HepG2 (cell line): ENCODE data around the gene MLF1. TPM values are rescaled to one million over a fixed set of nuclear protein-coding genes. Genes with fewer than 3 reads are reported as not detected.
A peak's percentile ranks its signal among the peaks of the same experiment; 100 is the strongest.

Experiments
- ATF7-NPFF ChIP-seq: sonication (generic); formaldehyde crosslinking; IDR thresholded peaks from 2 replicates; pipeline ENCODE4 v1.8.1; 2023; ENCODE audit warnings: mild to moderate bottlenecking, low read depth, missing genetic modification reagents, moderate library complexity
- FOXK1 ChIP-seq: sonication (generic); formaldehyde crosslinking; IDR thresholded peaks from 2 replicates; pipeline ENCODE4 v1.4.0; 2020; ENCODE audit warnings: low read depth, missing genetic modification reagents, borderline replicate concordance
- GPN1 ChIP-seq: sonication (generic); formaldehyde crosslinking; IDR thresholded peaks from 2 replicates; pipeline ENCODE4 v1.5.1; 2020; ENCODE audit warnings: missing genetic modification reagents, borderline replicate concordance
- HMGA1 ChIP-seq: sonication (generic); formaldehyde crosslinking; conservative IDR thresholded peaks from 2 replicates; pipeline ENCODE4 v1.4.0; 2020; ENCODE audit warnings: missing genetic modification reagents
- MYC ChIP-seq: sonication (generic); formaldehyde crosslinking; IDR thresholded peaks from 2 replicates; pipeline ENCODE4 v1.9.0; 2021; ENCODE audit warnings: missing genetic modification reagents, borderline replicate concordance
- RBM22 ChIP-seq: fragments of 200-400 bp; formaldehyde crosslinking; optimal IDR thresholded peaks from 2 replicates; pipeline ENCODE3; 2017; ENCODE audit warnings: mild to moderate bottlenecking, low read length, moderate library complexity
- RORA ChIP-seq: sonication (generic); formaldehyde crosslinking; IDR thresholded peaks from 2 replicates; pipeline ENCODE4 v1.5.0; 2020; ENCODE audit warnings: mild to moderate bottlenecking, missing genetic modification reagents, moderate library complexity
- SMYD3 ChIP-seq: sonication (generic); formaldehyde crosslinking; IDR thresholded peaks from 2 replicates; pipeline ENCODE4 v1.8.1; 2023; ENCODE audit warnings: mild to moderate bottlenecking, missing genetic modification reagents
- ZFX ChIP-seq: sonication (generic); formaldehyde crosslinking; IDR thresholded peaks from 2 replicates; pipeline ENCODE4 v1.4.0; 2020; ENCODE audit warnings: mild to moderate bottlenecking, low read depth, missing genetic modification reagents, moderate library complexity
- ZNF143 ChIP-seq: sonication (generic); formaldehyde crosslinking; IDR thresholded peaks from 2 replicates; pipeline ENCODE4 v1.4.0; 2020; ENCODE audit warnings: missing genetic modification reagents
- ZNF337 ChIP-seq: sonication (generic); formaldehyde crosslinking; IDR thresholded peaks from 2 replicates; pipeline ENCODE4 v1.5.1; 2020; ENCODE audit warnings: missing genetic modification reagents, low read depth, mild to moderate bottlenecking, borderline replicate concordance
- ZNF501 ChIP-seq: sonication (generic); formaldehyde crosslinking; IDR thresholded peaks from 2 replicates; pipeline ENCODE4 v1.5.1; 2020; ENCODE audit warnings: mild to moderate bottlenecking, moderate library complexity, missing genetic modification reagents
- ZNF598 ChIP-seq: sonication (generic); formaldehyde crosslinking; IDR thresholded peaks from 2 replicates; pipeline ENCODE4 v1.5.1; 2020; ENCODE audit warnings: mild to moderate bottlenecking, missing genetic modification reagents, borderline replicate concordance
- ZNF780A ChIP-seq: sonication (generic); formaldehyde crosslinking; IDR thresholded peaks from 2 replicates; pipeline ENCODE4 v1.8.0; 2022; ENCODE audit warnings: mild to moderate bottlenecking, missing genetic modification reagents, moderate library complexity
- ZNF781 ChIP-seq: sonication (generic); formaldehyde crosslinking; IDR thresholded peaks from 2 replicates; pipeline ENCODE4 v1.5.1; 2020; ENCODE audit warnings: borderline replicate concordance, mild to moderate bottlenecking, missing genetic modification reagents; ENCODE audit errors: not compliant biosample characterization
- ZNF790 ChIP-seq: sonication (generic); formaldehyde crosslinking; IDR thresholded peaks from 2 replicates; pipeline ENCODE4 v1.8.0; 2022; ENCODE audit warnings: missing genetic modification reagents, mild to moderate bottlenecking, borderline replicate concordance
- ZNF839 ChIP-seq: sonication (generic); formaldehyde crosslinking; IDR thresholded peaks from 2 replicates; pipeline ENCODE4 v1.4.0; 2020; ENCODE audit warnings: missing genetic modification reagents, mild to moderate bottlenecking, borderline replicate concordance
- ZSCAN9 ChIP-seq: IDR thresholded peaks from 2 replicates; pipeline ENCODE4 v1.6.1; 2016; ENCODE audit warnings: borderline replicate concordance
- polyA plus RNA-seq, 8 experiments: library from polyadenylated mRNA; depleted of rRNA in 3 of 8; stranded (reverse) in 7 of 8; unstranded in 1 of 8; fragments of >200 nt; fragmentation: Illumina TruSeq in 4 of 8; extraction: Trizol in 4 of 8; gene quantifications; 2 replicates each; pipeline versions ENCODE4 v1.2.1 to v1.2.3, GENCODE V29; 2011 to 2016; ENCODE audit warnings: low read depth in 4 of 8, missing spikeins in 1 of 8, mixed read lengths in 1 of 8; ENCODE audit not compliant: insufficient read depth in 1 of 8
- total RNA-seq, 5 experiments: library from RNA; depleted of rRNA; stranded (reverse); fragments of >200 nt; fragmentation: Illumina TruSeq; extraction: Trizol; gene quantifications; 2 replicates each; pipeline ENCODE4 v1.2.3, GENCODE V29; 2016; ENCODE audit warnings: low read depth in 1 of 5
- TF ChIP-seq, protein P1 (sequence below): sonication (generic); formaldehyde crosslinking; IDR thresholded peaks from 2 replicates; pipeline ENCODE4 v1.9.0; 2022; ENCODE audit warnings: missing genetic modification reagents, mild to moderate bottlenecking, borderline replicate concordance
- TF ChIP-seq, protein P2 (sequence below): sonication (generic); formaldehyde crosslinking; IDR thresholded peaks from 2 replicates; pipeline ENCODE4 v1.8.0; 2022; ENCODE audit warnings: missing genetic modification reagents, mild to moderate bottlenecking, inconsistent platforms, borderline replicate concordance
- TF ChIP-seq, protein P3 (sequence below): sonication (generic); formaldehyde crosslinking; IDR thresholded peaks from 2 replicates; pipeline ENCODE4 v1.9.0; 2021; ENCODE audit warnings: missing genetic modification reagents, borderline replicate concordance
- TF ChIP-seq, protein P4 (sequence below): sonication (generic); formaldehyde crosslinking; IDR thresholded peaks from 2 replicates; pipeline ENCODE4 v1.5.1; 2020; ENCODE audit warnings: missing genetic modification reagents, mild to moderate bottlenecking, borderline replicate concordance

The MLF1 gene
- total and polyA plus RNA-seq, 2 of the 13 experiments (the other 11 are each of a cell fraction or from before 2014, with no cell fraction given): 0.88 to 1.0 TPM

DNA sequence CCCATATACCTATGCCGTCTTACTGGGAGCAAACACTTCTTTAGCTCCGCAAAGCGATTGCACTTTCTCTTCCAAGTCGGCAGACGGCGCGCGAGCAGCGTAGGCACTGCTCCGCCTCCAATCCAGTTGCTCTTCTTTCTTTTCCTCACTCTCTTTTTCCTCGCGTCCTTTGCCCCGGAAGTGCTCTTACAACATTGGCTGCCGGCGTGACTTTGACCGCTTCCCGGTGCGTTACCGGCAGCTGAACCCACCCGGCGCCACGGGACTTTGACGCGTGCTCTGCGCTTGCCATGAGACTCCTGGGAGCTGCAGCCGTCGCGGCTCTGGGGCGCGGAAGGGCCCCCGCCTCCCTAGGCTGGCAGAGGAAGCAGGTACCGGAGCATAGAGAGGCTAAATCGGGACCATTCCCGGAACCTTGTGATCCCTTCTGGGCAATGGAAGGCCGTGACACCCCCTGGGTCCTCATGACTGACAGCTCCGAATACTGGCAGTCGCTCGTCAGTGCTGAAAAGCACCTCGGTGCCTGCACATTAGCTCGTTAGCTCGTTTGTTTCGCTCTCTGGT, 73.4 kb downstream of the MLF1 start, which contains the start of gene GFM1 (continued):
- TF ChIP-seq RBM22 (no peak), ZNF780A (0 out of 2 replicates have a peak, but pooled peaks have one; percentile 21), ATF7-NPFF (CRISPR knock-in tag) (peak; percentile 93), ZNF839 (CRISPR knock-in tag) (peak; percentile 92; the same call in 1 of the 2 replicates), HMGA1 (CRISPR knock-in tag) (no peak), ZNF143 (peak; percentile 64), ZFX (CRISPR knock-in tag) (peak; percentile 82), FOXK1 (peak; percentile 95), MYC (CRISPR knock-in tag) (peak; percentile 90), RORA (no peak), GPN1 (peak; percentile 67; the same call in 1 of the 2 replicates), ZNF598 (peak; percentile 77; the same call in 1 of the 2 replicates), ZSCAN9 (0 out of 2 replicates have a peak, but pooled peaks have one; percentile 77), ZNF501 (CRISPR knock-in tag) (peak; percentile 98), ZNF337 (CRISPR knock-in tag) (0 out of 2 replicates have a peak, but pooled peaks have one; percentile 53), ZNF781 (CRISPR knock-in tag) (peak; percentile 86), SMYD3 (CRISPR knock-in tag) (peak; percentile 81), ZNF790 (CRISPR knock-in tag) (peak; percentile 71; the same call in 1 of the 2 replicates)
- TF ChIP-seq, protein P1, sequence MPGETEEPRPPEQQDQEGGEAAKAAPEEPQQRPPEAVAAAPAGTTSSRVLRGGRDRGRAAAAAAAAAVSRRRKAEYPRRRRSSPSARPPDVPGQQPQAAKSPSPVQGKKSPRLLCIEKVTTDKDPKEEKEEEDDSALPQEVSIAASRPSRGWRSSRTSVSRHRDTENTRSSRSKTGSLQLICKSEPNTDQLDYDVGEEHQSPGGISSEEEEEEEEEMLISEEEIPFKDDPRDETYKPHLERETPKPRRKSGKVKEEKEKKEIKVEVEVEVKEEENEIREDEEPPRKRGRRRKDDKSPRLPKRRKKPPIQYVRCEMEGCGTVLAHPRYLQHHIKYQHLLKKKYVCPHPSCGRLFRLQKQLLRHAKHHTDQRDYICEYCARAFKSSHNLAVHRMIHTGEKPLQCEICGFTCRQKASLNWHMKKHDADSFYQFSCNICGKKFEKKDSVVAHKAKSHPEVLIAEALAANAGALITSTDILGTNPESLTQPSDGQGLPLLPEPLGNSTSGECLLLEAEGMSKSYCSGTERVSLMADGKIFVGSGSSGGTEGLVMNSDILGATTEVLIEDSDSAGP (CRISPR knock-in tag): peak; percentile 94
- TF ChIP-seq, protein P2, sequence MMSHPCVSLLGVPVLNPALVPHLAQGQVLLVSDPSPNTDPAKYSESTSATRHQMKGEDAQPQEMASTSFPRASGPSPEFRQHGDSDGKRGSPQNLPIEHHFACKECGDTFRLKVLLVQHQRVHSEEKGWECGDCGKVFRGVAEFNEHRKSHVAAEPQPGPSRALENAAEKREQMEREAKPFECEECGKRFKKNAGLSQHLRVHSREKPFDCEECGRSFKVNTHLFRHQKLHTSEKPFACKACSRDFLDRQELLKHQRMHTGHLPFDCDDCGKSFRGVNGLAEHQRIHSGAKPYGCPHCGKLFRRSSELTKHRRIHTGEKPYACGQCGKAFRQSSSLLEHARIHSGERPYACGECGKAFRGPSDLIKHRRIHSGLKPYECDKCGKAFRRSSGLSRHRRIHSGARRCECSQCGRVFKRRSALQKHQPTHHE: 0 out of 2 replicates have a peak, but pooled peaks have one; percentile 69
- TF ChIP-seq, protein P3, sequence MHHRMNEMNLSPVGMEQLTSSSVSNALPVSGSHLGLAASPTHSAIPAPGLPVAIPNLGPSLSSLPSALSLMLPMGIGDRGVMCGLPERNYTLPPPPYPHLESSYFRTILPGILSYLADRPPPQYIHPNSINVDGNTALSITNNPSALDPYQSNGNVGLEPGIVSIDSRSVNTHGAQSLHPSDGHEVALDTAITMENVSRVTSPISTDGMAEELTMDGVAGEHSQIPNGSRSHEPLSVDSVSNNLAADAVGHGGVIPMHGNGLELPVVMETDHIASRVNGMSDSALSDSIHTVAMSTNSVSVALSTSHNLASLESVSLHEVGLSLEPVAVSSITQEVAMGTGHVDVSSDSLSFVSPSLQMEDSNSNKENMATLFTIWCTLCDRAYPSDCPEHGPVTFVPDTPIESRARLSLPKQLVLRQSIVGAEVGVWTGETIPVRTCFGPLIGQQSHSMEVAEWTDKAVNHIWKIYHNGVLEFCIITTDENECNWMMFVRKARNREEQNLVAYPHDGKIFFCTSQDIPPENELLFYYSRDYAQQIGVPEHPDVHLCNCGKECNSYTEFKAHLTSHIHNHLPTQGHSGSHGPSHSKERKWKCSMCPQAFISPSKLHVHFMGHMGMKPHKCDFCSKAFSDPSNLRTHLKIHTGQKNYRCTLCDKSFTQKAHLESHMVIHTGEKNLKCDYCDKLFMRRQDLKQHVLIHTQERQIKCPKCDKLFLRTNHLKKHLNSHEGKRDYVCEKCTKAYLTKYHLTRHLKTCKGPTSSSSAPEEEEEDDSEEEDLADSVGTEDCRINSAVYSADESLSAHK (CRISPR knock-in tag): no peak
- TF ChIP-seq, protein P4, sequence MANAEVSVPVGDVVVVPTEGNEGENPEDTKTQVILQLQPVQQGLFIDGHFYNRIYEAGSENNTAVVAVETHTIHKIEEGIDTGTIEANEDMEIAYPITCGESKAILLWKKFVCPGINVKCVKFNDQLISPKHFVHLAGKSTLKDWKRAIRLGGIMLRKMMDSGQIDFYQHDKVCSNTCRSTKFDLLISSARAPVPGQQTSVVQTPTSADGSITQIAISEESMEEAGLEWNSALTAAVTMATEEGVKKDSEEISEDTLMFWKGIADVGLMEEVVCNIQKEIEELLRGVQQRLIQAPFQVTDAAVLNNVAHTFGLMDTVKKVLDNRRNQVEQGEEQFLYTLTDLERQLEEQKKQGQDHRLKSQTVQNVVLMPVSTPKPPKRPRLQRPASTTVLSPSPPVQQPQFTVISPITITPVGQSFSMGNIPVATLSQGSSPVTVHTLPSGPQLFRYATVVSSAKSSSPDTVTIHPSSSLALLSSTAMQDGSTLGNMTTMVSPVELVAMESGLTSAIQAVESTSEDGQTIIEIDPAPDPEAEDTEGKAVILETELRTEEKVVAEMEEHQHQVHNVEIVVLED (CRISPR knock-in tag): peak; percentile 83
